Activated T-helper 2 cell treated with anti-CD3 and anti-CD28 coated beads, Interferon-gamma antibody, Interleukin-2, Interleukin-4, amounts not matched to agents 10 μg/mL and 5 μg/mL and 100 μg/mL, durations not matched to agents 14 hours and 24 hours and 36 hours (primary cell): Measurements from ENCODE around the gene CD8B2. TPM values are rescaled to one million over a fixed set of nuclear protein-coding genes. Genes with fewer than 3 reads are reported as not detected.
A peak's percentile ranks its signal among the peaks of the same experiment; 100 is the strongest.
"Not testable (repeated sequence)": the region's sequence is repeated elsewhere in the genome, so short reads cannot be mapped to it uniquely, and the experiment has no call there.

ENCODE experiments used
- DNase-seq: peaks from one replicate; pipeline ENCODE4 v3.0.0; 2021; ENCODE audit warnings: low spot score
- H3K27ac Mint-ChIP-seq: one replicate; pipeline ENCODE4 v1.8.0; 2021; ENCODE audit warnings: mixed read lengths
- H3K27me3 Mint-ChIP-seq: one replicate; pipeline ENCODE4 v1.8.0; 2021; ENCODE audit warnings: low read depth, mixed read lengths
- H3K36me3 Mint-ChIP-seq: one replicate; pipeline ENCODE4 v1.8.0; 2021; ENCODE audit warnings: low read depth, mixed read lengths
- H3K4me1 Mint-ChIP-seq: one replicate; pipeline ENCODE4 v1.8.0; 2021; ENCODE audit warnings: low read depth, mixed read lengths
- H3K4me3 Mint-ChIP-seq: one replicate; pipeline ENCODE4 v1.8.0; 2021; ENCODE audit warnings: low read depth, mild to moderate bottlenecking, moderate library complexity, mixed read lengths
- H3K9me3 Mint-ChIP-seq: one replicate; pipeline ENCODE4 v1.8.0; 2021; ENCODE audit warnings: mixed read lengths
- intact Hi-C: fragments of 100-400 bp; cut with micrococcal nuclease; formaldehyde crosslinking; loops from one replicate; pipeline ENCODE4 v1.15.1; 2023
- total RNA-seq: library from RNA; stranded (reverse); gene quantifications from 2 replicates; pipeline ENCODE4 v1.2.3, GENCODE V29; 2022

The CD8B2 gene
- total RNA-seq, 1 donor from 2014 or later, result not detected

- H3K36me3 Mint-ChIP-seq, result no peaks in the 10 kb centered on the region
- no peaks in the 10 kb centered on the region for H3K9me3 Mint-ChIP-seq
- peak overlapping the region; percentile 51 for H3K4me3 Mint-ChIP-seq
- H3K27me3 Mint-ChIP-seq, result peaks cover 19% of the 10 kb centered on the region
- peak; percentile 53 for DNase-seq
- peaks cover 1% of the 10 kb centered on the region for H3K4me1 Mint-ChIP-seq
- H3K27ac Mint-ChIP-seq, result no peak overlapping the region
- intact Hi-C loops, result loop anchor here (1.0 kb wide), 1 partner anchor 439 kb away; no protein-coding TSS in a partner anchor
These were observed 55.7 kb downstream of the CD8B2 start for GRCh38 chr2:106542746-106543359.

DNA sequence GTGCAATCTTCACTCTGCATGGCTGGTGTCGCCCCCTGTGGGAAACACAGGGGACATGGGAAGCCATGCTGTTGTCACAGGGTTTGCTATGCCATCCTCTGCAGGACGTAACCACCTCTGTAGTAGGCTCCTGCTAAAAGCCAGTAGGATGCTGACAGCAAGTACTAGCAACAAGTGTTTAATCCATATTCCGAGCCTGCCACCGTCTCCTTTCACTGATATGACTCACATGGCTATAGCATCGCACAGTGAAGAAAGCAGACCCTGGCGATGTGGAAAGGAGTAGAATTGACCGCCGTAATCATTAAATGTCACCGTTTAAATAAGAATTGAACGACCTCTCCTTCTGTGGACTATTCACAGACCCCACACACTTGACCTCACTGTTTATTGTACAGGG, 57.8 kb downstream of the CD8B2 start:
- Mint-ChIP-seq H3K9me3 (no peaks in the 10 kb centered on the region), H3K4me3 (no peak overlapping the region), H3K27me3 (peaks cover 23% of the 10 kb centered on the region), H3K27ac (no peak overlapping the region), H3K36me3 (no peaks in the 10 kb centered on the region), H3K4me1 (peaks cover 1% of the 10 kb centered on the region)
- intact Hi-C loops, result no loop called here
- no peak for DNase-seq

- H3K27ac Mint-ChIP-seq, result no peak overlapping the region
- no peaks in the 10 kb centered on the region for H3K9me3 Mint-ChIP-seq
- H3K27me3 Mint-ChIP-seq, result peaks cover 21% of the 10 kb centered on the region
- no peak overlapping the region for H3K4me3 Mint-ChIP-seq
- no peaks in the 10 kb centered on the region for H3K36me3 Mint-ChIP-seq
- peaks cover 1% of the 10 kb centered on the region for H3K4me1 Mint-ChIP-seq
- intact Hi-C loops, result no loop called here
- DNase-seq, result no peak
These were observed 59.3 kb downstream of the CD8B2 start for GRCh38 chr2:106546391-106546990.

DNA sequence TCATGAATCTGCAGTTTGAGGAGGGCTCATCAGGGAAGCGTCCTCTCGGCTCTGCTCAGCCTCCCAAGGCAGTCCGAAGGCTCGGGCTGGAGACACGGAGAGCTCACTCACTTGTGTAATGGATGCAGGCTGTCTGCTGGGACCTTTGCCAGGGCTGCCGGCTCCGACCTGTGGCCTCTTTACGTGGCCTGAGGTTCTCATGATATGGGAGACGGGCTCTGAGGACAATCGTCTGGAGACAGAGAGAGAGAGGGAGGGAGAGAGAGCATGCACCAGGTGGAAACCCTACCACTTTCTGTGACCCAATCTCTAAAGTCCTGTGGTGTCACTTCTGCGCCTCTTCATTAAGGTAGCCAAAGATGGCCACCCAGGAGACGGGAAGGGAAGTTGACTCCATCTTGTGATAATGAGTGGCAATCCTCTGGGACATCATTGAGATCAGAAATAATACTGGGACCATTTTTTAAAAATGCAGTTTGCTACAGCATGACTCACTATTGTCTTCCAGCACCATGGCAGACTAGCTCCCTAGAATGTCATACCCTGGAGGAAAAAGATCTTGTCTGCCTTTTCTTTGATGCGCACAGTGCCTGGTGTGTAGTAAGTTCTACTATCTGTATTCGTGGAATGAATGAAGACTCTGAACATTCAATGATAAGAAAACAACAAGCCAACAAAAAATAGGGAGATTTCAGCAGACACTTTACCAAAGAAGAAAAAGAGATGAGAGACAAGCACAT, 60.2 kb downstream of the CD8B2 start:
- Mint-ChIP-seq H3K27ac (no peak overlapping the region), H3K36me3 (no peaks in the 10 kb centered on the region), H3K9me3 (no peaks in the 10 kb centered on the region), H3K27me3 (peaks cover 16% of the 10 kb centered on the region), H3K4me3 (no peak overlapping the region), H3K4me1 (peaks cover 1% of the 10 kb centered on the region)
- intact Hi-C loops, result no loop called here
- DNase-seq, result no peak

- H3K4me1 Mint-ChIP-seq, result no peaks in the 10 kb centered on the region
- H3K36me3 Mint-ChIP-seq, result no peaks in the 10 kb centered on the region
- no peak overlapping the region for H3K4me3 Mint-ChIP-seq
- H3K27me3 Mint-ChIP-seq, result peaks cover 6% of the 10 kb centered on the region
- DNase-seq, result no peak
- intact Hi-C loops, result no loop called here
- no peak overlapping the region for H3K27ac Mint-ChIP-seq
- no peaks in the 10 kb centered on the region for H3K9me3 Mint-ChIP-seq
These were observed 64.4 kb downstream of the CD8B2 start for GRCh38 chr2:106551417-106552130.

DNA sequence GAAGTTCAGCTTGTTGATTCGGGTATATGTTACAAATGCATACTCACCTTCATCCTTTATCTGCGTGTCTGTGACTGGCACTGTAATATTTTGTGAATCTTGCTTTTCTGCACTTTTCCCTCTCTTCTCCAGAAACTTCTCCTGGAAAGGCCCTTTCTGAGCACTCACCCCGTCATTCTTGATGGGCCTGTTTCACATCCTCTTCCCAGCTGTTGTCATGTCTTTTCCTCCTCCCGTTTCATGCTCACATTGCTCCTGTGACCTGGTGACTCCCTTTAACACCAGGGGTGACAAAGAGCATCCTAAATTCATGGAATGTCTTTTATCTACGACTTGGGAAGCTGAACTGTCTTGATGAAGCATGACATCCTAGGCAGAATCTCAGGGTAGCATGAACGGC, 65.8 kb downstream of the CD8B2 start:
- no peaks in the 10 kb centered on the region for H3K36me3 Mint-ChIP-seq
- H3K27me3 Mint-ChIP-seq, result peaks cover 3% of the 10 kb centered on the region
- H3K27ac Mint-ChIP-seq, result no peak overlapping the region
- H3K4me3 Mint-ChIP-seq, result no peak overlapping the region
- H3K4me1 Mint-ChIP-seq, result no peaks in the 10 kb centered on the region
- no peaks in the 10 kb centered on the region for H3K9me3 Mint-ChIP-seq
- intact Hi-C loops, result no loop called here
- no peak for DNase-seq

- Mint-ChIP-seq H3K27ac (no peak overlapping the region), H3K4me3 (no peak overlapping the region), H3K9me3 (no peaks in the 10 kb centered on the region), H3K4me1 (no peaks in the 10 kb centered on the region), H3K36me3 (no peaks in the 10 kb centered on the region), H3K27me3 (no peaks in the 10 kb centered on the region)
- intact Hi-C loops, result no loop called here
- no peak for DNase-seq
These were observed 66.2 kb downstream of the CD8B2 start for GRCh38 chr2:106553321-106553720.

- H3K9me3 Mint-ChIP-seq, result no peaks in the 10 kb centered on the region
- H3K4me1 Mint-ChIP-seq, result no peaks in the 10 kb centered on the region
- intact Hi-C loops, result no loop called here
- DNase-seq, result no peak
- H3K27me3 Mint-ChIP-seq, result no peaks in the 10 kb centered on the region
- no peak overlapping the region for H3K27ac Mint-ChIP-seq
- no peaks in the 10 kb centered on the region for H3K36me3 Mint-ChIP-seq
- no peak overlapping the region for H3K4me3 Mint-ChIP-seq
These were observed 67.2 kb downstream of the CD8B2 start for GRCh38 chr2:106554411-106554810.

- H3K9me3 Mint-ChIP-seq, result no peaks in the 10 kb centered on the region
- intact Hi-C loops, result no loop called here
- H3K36me3 Mint-ChIP-seq, result no peaks in the 10 kb centered on the region
- H3K27ac Mint-ChIP-seq, result no peak overlapping the region
- H3K27me3 Mint-ChIP-seq, result no peaks in the 10 kb centered on the region
- DNase-seq, result no peak
- H3K4me3 Mint-ChIP-seq, result no peak overlapping the region
- no peaks in the 10 kb centered on the region for H3K4me1 Mint-ChIP-seq
These were observed 67.9 kb downstream of the CD8B2 start for GRCh38 chr2:106555053-106555452.

- H3K27me3 Mint-ChIP-seq, H3K4me3 Mint-ChIP-seq, H3K36me3 Mint-ChIP-seq, H3K27ac Mint-ChIP-seq, H3K4me1 Mint-ChIP-seq, DNase-seq, intact Hi-C loops, H3K9me3 Mint-ChIP-seq: not testable (repeated sequence)
These were observed 72.6 kb downstream of the CD8B2 start for GRCh38 chr2:106559786-106560185.

DNA sequence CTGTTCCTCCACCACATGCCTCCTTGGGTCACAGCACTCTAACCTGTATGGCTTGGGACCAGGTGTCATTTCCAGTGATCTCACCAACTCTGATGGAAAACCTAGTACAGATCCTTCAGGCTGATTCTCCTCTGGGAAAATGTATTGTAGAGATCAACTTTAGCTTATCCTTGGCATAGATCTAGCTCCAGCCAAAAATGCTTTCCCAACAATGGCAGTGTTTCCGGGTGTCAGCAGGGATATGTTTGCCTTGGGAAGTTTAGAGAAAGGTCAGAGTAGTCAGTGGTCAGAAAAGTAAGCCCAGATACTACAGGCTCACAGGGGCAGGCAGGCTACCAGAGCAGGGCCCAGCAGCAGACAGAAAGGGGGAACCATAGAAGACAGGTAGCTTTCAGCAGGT, 73.6 kb downstream of the CD8B2 start:
- Mint-ChIP-seq H3K27me3 (no peaks in the 10 kb centered on the region), H3K9me3 (no peaks in the 10 kb centered on the region), H3K36me3 (no peaks in the 10 kb centered on the region), H3K4me1 (no peaks in the 10 kb centered on the region), H3K27ac (no peak overlapping the region), H3K4me3 (no peak overlapping the region)
- intact Hi-C loops, result no loop called here
- DNase-seq, result no peak

DNA sequence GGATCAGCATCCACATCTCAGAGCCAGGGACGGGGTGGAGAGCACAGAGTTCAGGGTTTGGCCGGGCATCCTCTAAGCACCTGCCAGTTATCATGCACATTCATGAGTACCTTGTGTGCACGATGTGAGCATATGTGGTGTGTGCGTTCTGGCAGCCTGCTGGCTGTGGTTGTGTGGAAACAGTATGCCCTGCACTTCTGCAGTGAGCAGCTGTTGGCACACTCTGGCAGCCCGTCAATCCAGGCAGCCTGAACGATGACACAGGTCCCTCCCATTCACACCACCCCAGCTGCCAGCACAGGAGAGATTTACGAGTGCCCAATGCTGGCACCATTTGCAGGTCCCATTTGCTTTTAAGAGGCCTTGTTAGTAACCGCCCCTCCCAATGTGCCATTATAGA, 74.2 kb downstream of the CD8B2 start:
- DNase-seq, result no peak
- Mint-ChIP-seq H3K27ac (no peak overlapping the region), H3K4me3 (no peak overlapping the region), H3K9me3 (no peaks in the 10 kb centered on the region), H3K27me3 (no peaks in the 10 kb centered on the region), H3K36me3 (no peaks in the 10 kb centered on the region), H3K4me1 (no peaks in the 10 kb centered on the region)
- intact Hi-C loops, result no loop called here

GRCh38 chr2:106561803-106562202, 74.6 kb downstream of the CD8B2 start:
- no peaks in the 10 kb centered on the region for H3K4me1 Mint-ChIP-seq
- DNase-seq, result no peak
- intact Hi-C loops, result no loop called here
- no peaks in the 10 kb centered on the region for H3K36me3 Mint-ChIP-seq
- no peak overlapping the region for H3K27ac Mint-ChIP-seq
- no peaks in the 10 kb centered on the region for H3K27me3 Mint-ChIP-seq
- H3K9me3 Mint-ChIP-seq, result no peaks in the 10 kb centered on the region
- no peak overlapping the region for H3K4me3 Mint-ChIP-seq
